Breast epithelium (tissue), 4 donors: ENCODE results near the gene TEAD3. TPM values are rescaled to one million over a fixed set of nuclear protein-coding genes. Genes with fewer than 3 reads are reported as not detected.
A peak's percentile ranks its signal among the peaks of the same experiment; 100 is the strongest.

Source experiments
- DNase-seq, 2 donors: peaks; one replicate each; pipeline ENCODE4 v3.0.0-alpha.2; 2019; ENCODE audit warnings: low spot score in 2 of 2
- H3K27ac ChIP-seq, 2 donors: fragments of 200-600 bp; sonication (generic) in 1 of 2; one replicate each; pipeline ENCODE4 v1.5.1; 2016 to 2019; ENCODE audit warnings: mild to moderate bottlenecking in 1 of 2
- H3K27me3 ChIP-seq, 2 donors: fragments of 200-600 bp; sonication (generic) in 1 of 2; one replicate each; pipeline versions ENCODE4 v1.5.1 to v1.6.0; 2017 to 2019; ENCODE audit warnings: control low read depth in 1 of 2, mild to moderate bottlenecking in 1 of 2
- H3K36me3 ChIP-seq: fragments of 200-600 bp; one replicate; pipeline ENCODE4 v1.5.1; 2019
- H3K4me1 ChIP-seq, 2 donors: fragments of 200-600 bp; sonication (generic); one replicate each; pipeline ENCODE4 v1.5.1; 2016 to 2019; ENCODE audit warnings: control low read depth in 1 of 2
- H3K4me3 ChIP-seq, 3 donors: fragments of 200-600 bp; sonication (generic); 1 replicate in 2 of 3; 2 replicates in 1 of 3; pipeline ENCODE4 v1.5.1; 2016 to 2019; ENCODE audit warnings: mild to moderate bottlenecking in 3 of 3, moderate library complexity in 2 of 3
- H3K9me3 ChIP-seq, 2 donors: fragments of 200-600 bp; sonication (generic) in 1 of 2; one replicate each; pipeline ENCODE4 v1.5.1; 2016 to 2019; ENCODE audit warnings: control low read depth in 1 of 2
- POLR2A ChIP-seq: fragments of 450-650 bp; IDR thresholded peaks from one replicate; pipeline ENCODE4 v1.6.1; 2016; ENCODE audit warnings: antibody characterized with exemption, mild to moderate bottlenecking, moderate library complexity
- POLR2AphosphoS5 ChIP-seq, 3 donors: sonication (generic); formaldehyde crosslinking; IDR thresholded peaks; one replicate each; pipeline ENCODE4 v1.6.1; 2017; ENCODE audit warnings: antibody characterized with exemption in 3 of 3
- intact Hi-C: fragments of 100-400 bp; cut with DNase I; formaldehyde crosslinking; loops from one replicate; pipeline ENCODE4 v1.15.1; 2023; ENCODE audit warnings: low total_unique reads
- total RNA-seq, 3 donors: library from RNA; depleted of rRNA; stranded (reverse); fragments of >200 nt; gene quantifications; one replicate each; pipeline ENCODE4 v1.1.0, GENCODE V29; 2016
- TF ChIP-seq, protein P1 (sequence below), 3 donors: fragments of 450-650 bp; IDR thresholded peaks; one replicate each; pipeline ENCODE4 v1.5.1; 2016 to 2017; ENCODE audit warnings: antibody characterized with exemption in 3 of 3, mild to moderate bottlenecking in 3 of 3, moderate library complexity in 3 of 3

TEAD3 gene
- total RNA-seq, 3 donors from 2014 or later, result 5.6 to 28.2 (median 26.2) TPM

DNA sequence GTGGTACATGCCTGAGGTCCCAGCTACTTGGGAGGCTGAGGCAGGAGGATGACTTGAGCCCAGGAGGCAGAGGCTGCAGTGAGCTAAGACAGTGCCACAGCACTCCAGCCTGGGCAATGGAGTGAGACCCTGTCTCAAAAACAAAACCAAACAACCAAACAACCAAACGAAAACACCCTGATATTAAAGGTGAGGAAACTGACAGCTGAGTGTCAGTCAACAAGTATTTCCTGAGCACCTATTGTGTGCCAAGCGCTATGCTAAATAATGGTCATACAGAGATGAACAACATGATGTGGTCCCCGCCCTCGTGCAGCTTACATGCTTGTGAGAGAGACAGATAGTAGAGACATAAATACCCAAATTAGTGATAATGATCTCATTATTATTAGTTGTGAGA is 17.7 kb upstream of the TEAD3 start:
- no peaks in the 10 kb centered on the region for H3K36me3 ChIP-seq
- no peak for DNase-seq
- H3K27ac ChIP-seq, result no peak overlapping the region
- H3K9me3 ChIP-seq, result no peaks in the 10 kb centered on the region
- intact Hi-C loops, result loop anchor here (5.0 kb wide), 1 partner anchor 1327 kb away; no protein-coding TSS in a partner anchor
- H3K4me3 ChIP-seq, result no peak overlapping the region
- peaks cover 6 to 20% of the 10 kb centered on the region in 2 donors for H3K27me3 ChIP-seq
- TF ChIP-seq POLR2AphosphoS5 (IDR thresholded peaks at IDR 0.05) (no peak), POLR2A (no peak)
- TF ChIP-seq, protein P1, sequence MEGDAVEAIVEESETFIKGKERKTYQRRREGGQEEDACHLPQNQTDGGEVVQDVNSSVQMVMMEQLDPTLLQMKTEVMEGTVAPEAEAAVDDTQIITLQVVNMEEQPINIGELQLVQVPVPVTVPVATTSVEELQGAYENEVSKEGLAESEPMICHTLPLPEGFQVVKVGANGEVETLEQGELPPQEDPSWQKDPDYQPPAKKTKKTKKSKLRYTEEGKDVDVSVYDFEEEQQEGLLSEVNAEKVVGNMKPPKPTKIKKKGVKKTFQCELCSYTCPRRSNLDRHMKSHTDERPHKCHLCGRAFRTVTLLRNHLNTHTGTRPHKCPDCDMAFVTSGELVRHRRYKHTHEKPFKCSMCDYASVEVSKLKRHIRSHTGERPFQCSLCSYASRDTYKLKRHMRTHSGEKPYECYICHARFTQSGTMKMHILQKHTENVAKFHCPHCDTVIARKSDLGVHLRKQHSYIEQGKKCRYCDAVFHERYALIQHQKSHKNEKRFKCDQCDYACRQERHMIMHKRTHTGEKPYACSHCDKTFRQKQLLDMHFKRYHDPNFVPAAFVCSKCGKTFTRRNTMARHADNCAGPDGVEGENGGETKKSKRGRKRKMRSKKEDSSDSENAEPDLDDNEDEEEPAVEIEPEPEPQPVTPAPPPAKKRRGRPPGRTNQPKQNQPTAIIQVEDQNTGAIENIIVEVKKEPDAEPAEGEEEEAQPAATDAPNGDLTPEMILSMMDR (IDR thresholded peaks at IDR 0.05), result no peak
- no peaks in the 10 kb centered on the region for H3K4me1 ChIP-seq

DNA sequence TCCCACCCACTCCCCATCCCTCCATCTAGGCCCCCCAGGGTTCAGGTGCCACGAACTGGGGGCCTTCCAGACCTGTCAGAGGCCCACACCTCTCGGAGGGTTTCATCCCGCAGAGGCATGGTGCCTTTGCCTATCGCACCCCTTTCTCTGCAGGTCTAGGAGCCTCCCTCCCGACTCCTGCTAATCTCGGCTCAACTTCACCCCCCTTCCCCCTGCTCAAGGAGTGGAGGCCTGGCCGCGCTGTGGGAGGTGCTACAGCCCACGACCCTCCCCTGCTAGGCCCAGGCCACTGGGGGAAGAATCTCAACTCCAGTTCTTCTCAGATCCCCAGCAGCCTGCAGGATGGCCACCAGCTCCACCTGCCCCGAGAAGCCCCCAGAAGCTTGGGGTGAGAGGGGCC is 15.9 kb upstream of the TEAD3 start, which contains the start of gene TULP1:
Gene TULP1 (minus strand): TSS at position 157 of the 400 bp plus-strand sequence. CDS start 38 bp downstream, at position 119.
- H3K27me3 ChIP-seq, result peaks cover 6 to 27% of the 10 kb centered on the region in 2 donors
- TF ChIP-seq POLR2A (no peak), POLR2AphosphoS5 (IDR thresholded peaks at IDR 0.05) (no peak)
- TF ChIP-seq, protein P1 (IDR thresholded peaks at IDR 0.05), result no peak
- intact Hi-C loops, result loop anchor here (5.0 kb wide), 1 partner anchor 1325 kb away; no protein-coding TSS in a partner anchor

DNA sequence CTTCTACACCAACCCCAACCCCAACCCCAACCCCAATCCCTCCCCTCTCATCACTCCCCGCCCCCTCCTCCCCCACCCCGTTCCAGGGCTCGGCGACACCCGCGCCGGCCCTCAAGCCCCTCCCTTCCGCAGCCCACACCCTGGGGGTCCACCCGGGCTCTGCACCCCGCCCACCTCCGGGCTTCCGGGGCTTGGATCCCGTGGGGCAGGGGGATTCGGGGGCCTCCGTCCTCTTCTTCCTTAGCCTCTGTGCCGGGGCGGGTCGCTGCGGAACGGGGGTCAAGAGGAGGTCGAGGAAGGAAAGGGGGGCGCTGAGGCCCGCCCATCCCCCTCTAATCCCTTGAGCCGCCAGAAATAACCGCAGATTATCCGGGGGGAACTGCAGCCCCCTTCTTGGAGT is 15.1 kb upstream of the TEAD3 start:
- Histone ChIP-seq H3K4me3 (peak overlapping the region in 2 of 3 donors; percentile 40 to 56), H3K27me3 (peaks cover 6 to 27% of the 10 kb centered on the region in 2 donors)

More for the DNA sequence above, 15.9 kb upstream of the TEAD3 start, which contains the start of gene TULP1:
- Histone ChIP-seq H3K27ac (no peak within 1 kb of the TSS), H3K4me3 (peak within 1 kb of the TSS in 2 of 3 donors; percentile 40 to 56), H3K36me3 (no peaks in the 10 kb centered on the region), H3K4me1 (no peaks in the 10 kb centered on the region), H3K9me3 (no peaks in the 10 kb centered on the region)
- no peak for DNase-seq

DNA sequence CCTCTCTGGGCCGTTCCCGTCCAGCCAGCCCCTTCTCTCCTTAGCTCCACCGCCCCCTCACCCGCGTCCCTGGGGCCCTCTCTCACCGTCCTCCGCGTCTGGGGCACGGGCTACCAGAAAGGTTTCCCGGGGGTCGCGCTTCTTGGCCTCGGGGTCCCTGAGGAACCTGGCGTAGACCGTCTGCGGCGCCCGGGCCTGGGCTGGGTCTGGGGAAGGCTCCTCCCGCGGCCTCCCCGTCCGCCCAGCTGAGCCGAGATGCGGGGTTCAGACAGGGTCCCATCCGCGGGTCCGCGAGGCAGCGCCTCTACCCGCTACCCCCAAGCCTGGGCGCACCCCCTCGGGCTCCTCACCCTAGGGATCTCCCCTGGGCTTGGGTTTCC is 14.7 kb upstream of the TEAD3 start:
- Histone ChIP-seq H3K27me3 (peaks cover 6 to 28% of the 10 kb centered on the region in 2 donors), H3K36me3 (no peaks in the 10 kb centered on the region), H3K27ac (no peak overlapping the region), H3K4me1 (no peaks in the 10 kb centered on the region), H3K9me3 (no peaks in the 10 kb centered on the region), H3K4me3 (peak overlapping the region in 2 of 3 donors; percentile 40 to 56)
- DNase-seq, result no peak
- TF ChIP-seq POLR2A, result no peak
- TF ChIP-seq, protein P1 (IDR thresholded peaks at IDR 0.05), result no peak
- TF ChIP-seq POLR2AphosphoS5 (IDR thresholded peaks at IDR 0.05), result no peak
- intact Hi-C loops, result loop anchor here (5.0 kb wide), 1 partner anchor 1324 kb away; no protein-coding TSS in a partner anchor

More for the DNA sequence above, 15.1 kb upstream of the TEAD3 start:
- Histone ChIP-seq H3K9me3 (no peaks in the 10 kb centered on the region), H3K27ac (no peak overlapping the region), H3K4me1 (no peaks in the 10 kb centered on the region), H3K36me3 (no peaks in the 10 kb centered on the region)
- no peak for DNase-seq
- TF ChIP-seq, protein P1 (IDR thresholded peaks at IDR 0.05), result no peak
- no peak for TF ChIP-seq POLR2AphosphoS5 (IDR thresholded peaks at IDR 0.05)
- no peak for TF ChIP-seq POLR2A
- intact Hi-C loops, result loop anchor here (5.0 kb wide), 1 partner anchor 1325 kb away; no protein-coding TSS in a partner anchor

DNA sequence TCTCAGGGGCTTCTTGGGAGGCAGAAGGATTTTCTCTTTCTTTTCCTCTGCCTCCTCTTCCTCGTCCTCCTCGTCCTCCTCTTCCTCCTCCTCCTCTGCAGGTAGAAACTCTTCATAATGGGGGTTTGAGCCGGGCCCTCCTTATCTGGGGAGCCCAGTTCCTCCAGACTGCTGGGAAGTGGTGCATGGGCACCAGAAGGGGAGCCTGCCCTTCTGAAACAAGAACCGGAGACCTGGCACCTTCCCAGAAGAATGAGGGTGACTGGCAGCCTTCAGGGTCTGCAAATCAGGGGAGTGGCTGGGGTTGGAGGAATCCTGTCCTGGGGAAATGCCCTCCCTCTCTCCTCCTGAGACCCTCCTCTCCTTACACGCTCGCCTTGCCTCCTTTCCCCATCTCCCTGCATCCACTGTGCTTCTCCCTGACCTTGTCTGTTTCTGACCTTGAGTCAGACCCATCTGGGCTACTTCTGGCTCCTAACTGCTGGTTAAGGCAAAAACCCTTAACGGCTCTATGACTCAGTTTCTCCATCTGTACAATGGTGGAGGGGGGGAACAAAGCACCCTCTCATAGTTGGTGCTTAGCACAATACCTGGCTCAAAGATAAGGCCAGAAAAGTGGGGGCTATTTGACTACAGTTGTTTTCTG is 14.2 kb upstream of the TEAD3 start:
- H3K4me3 ChIP-seq, result peak overlapping the region in 2 of 3 donors; percentile 40 to 56
- no peak overlapping the region for H3K27ac ChIP-seq
- peaks cover 6 to 33% of the 10 kb centered on the region in 2 donors for H3K27me3 ChIP-seq
- no peaks in the 10 kb centered on the region for H3K36me3 ChIP-seq
- intact Hi-C loops, result loop anchor here (5.0 kb wide), 1 partner anchor 1324 kb away; no protein-coding TSS in a partner anchor
- H3K4me1 ChIP-seq, result no peaks in the 10 kb centered on the region
- TF ChIP-seq POLR2A, result no peak
- no peak for TF ChIP-seq POLR2AphosphoS5 (IDR thresholded peaks at IDR 0.05)
- TF ChIP-seq, protein P1 (IDR thresholded peaks at IDR 0.05), result no peak
- no peaks in the 10 kb centered on the region for H3K9me3 ChIP-seq
- no peak for DNase-seq
